HepG2 (cell line): ENCODE results near the gene THAP10. TPM values are rescaled to one million over a fixed set of nuclear protein-coding genes. Genes with fewer than 3 reads are reported as not detected.
"Not testable (repeated sequence)": the region's sequence is repeated elsewhere in the genome, so short reads cannot be mapped to it uniquely, and the experiment has no call there.

ENCODE experiments used
- ATAC-seq: fragments of 200-7000 bp; cut with Tn5 transposase; 3 replicates; pipeline ENCODE4 v1.9.1; 2020; ENCODE audit warnings: mild to moderate bottlenecking, moderate library complexity
- BruUV-seq: library from RNA; stranded (reverse); fragments of 400-500 nt; replicated peaks from 2 replicates; lab custom pipeline; 2021; lab: Mats Ljungman, UMichigan
- CTCF ChIA-PET: fragments of 300-600 bp; formaldehyde crosslinking; extraction: SDS; loops from one replicate; lab custom pipeline; 2021; ENCODE audit warnings: low total read pairs, inconsistent platforms, low intra/inter-chr PET ratio; lab: Yijun Ruan, JAX
- POLR2A ChIA-PET: fragments of 350-600 bp; sonication (Branson Sonifier 250); formaldehyde crosslinking; loops from one replicate; lab custom pipeline; 2020; ENCODE audit warnings: antibody characterized with exemption, inconsistent platforms; lab: Yijun Ruan, JAX
- DNase-seq: peaks from one replicate; pipeline ENCODE4 v3.0.0-alpha.2; 2015; ENCODE audit warnings: low spot score
- FAIRE-seq: peaks from 3 replicates; lab custom pipeline; 2011; peaks lifted over from hg19 to GRCh38; lab: Jason Lieb, UNC
- H2AFZ ChIP-seq: one replicate; pipeline ENCODE4 v1.6.1; 2011; ENCODE audit warnings: low read length, inconsistent platforms
- H3K27ac ChIP-seq: fragments of 300-600 bp; 3 replicates; pipeline ENCODE4 v1.8.0; 2011; ENCODE audit warnings: mixed run types, mild to moderate bottlenecking, mixed read lengths, low read length, inconsistent platforms; ENCODE audit not compliant: insufficient read depth; ENCODE audit errors: extremely low read length
- H3K27me3 ChIP-seq, 2 experiments: fragments of 200-600 bp in 1 of 2; 2 replicates in 1 of 2; 3 replicates in 1 of 2; pipeline versions ENCODE4 v1.6.0 to v1.8.0; 2011; ENCODE audit warnings: low read length in 2 of 2, mild to moderate bottlenecking in 2 of 2, moderate library complexity in 2 of 2, inconsistent platforms in 1 of 2; ENCODE audit not compliant: insufficient read depth in 2 of 2, control insufficient read depth in 1 of 2
- H3K36me3 ChIP-seq, 2 experiments: fragments of 200-600 bp in 1 of 2; replicated peaks in 1 of 2; 2 replicates in 1 of 2; 3 replicates in 1 of 2; pipeline versions ENCODE4 v1.5.1 to v1.8.0; 2011; ENCODE audit warnings: low read length in 2 of 2, inconsistent platforms in 1 of 2; ENCODE audit not compliant: insufficient read depth in 2 of 2, control insufficient read depth in 1 of 2
- H3K4me1 ChIP-seq: 2 replicates; pipeline ENCODE4 v1.5.1; 2012; ENCODE audit warnings: low read length, inconsistent platforms; ENCODE audit not compliant: insufficient read depth
- H3K4me2 ChIP-seq: 2 replicates; pipeline ENCODE4 v1.6.0; 2011; ENCODE audit warnings: low read depth, low read length, inconsistent platforms
- H3K4me3 ChIP-seq, 3 experiments: fragments of 200-600 bp in 1 of 3; sonication (generic), shearing (Covaris generic) in 1 of 3; replicated peaks in 1 of 3; 2 replicates each; pipeline ENCODE4 v1.5.1; 2011 to 2016; ENCODE audit warnings: low read length in 3 of 3, inconsistent platforms in 2 of 3, low read depth in 2 of 3, mild to moderate bottlenecking in 2 of 3, control low read depth in 1 of 3, mixed read lengths in 1 of 3; ENCODE audit not compliant: insufficient read depth in 1 of 3
- H3K79me2 ChIP-seq: one replicate; pipeline ENCODE4 v1.6.1; 2011; ENCODE audit warnings: low read length, inconsistent platforms; ENCODE audit not compliant: insufficient read depth
- H3K9ac ChIP-seq: 2 replicates; pipeline ENCODE4 v1.6.0; 2011; ENCODE audit warnings: mild to moderate bottlenecking, low read depth, low read length, inconsistent platforms; ENCODE audit not compliant: insufficient read depth
- H3K9me3 ChIP-seq: 2 replicates; pipeline ENCODE4 v1.5.1; 2012; ENCODE audit warnings: mild to moderate bottlenecking, low read length
- H4K20me1 ChIP-seq: 2 replicates; pipeline ENCODE4 v1.6.0; 2011; ENCODE audit warnings: inconsistent platforms, mild to moderate bottlenecking, low read length, moderate library complexity; ENCODE audit not compliant: insufficient read depth
- CCDC6 ChIP-seq: sonication (generic); formaldehyde crosslinking; IDR thresholded peaks from 2 replicates; pipeline ENCODE4 v1.8.1; 2022; ENCODE audit warnings: mild to moderate bottlenecking, missing genetic modification reagents, moderate library complexity
- FOXO1 ChIP-seq: sonication (generic); formaldehyde crosslinking; IDR thresholded peaks from 2 replicates; pipeline ENCODE4 v1.4.0; 2020; ENCODE audit warnings: missing genetic modification reagents
- KLF13 ChIP-seq: sonication (generic); formaldehyde crosslinking; IDR thresholded peaks from 2 replicates; pipeline ENCODE4 v1.4.0; 2020; ENCODE audit warnings: mild to moderate bottlenecking, missing genetic modification reagents
- NAIF1 ChIP-seq: sonication (generic); formaldehyde crosslinking; IDR thresholded peaks from 2 replicates; pipeline ENCODE4 v1.5.0; 2020; ENCODE audit warnings: mild to moderate bottlenecking, missing genetic modification reagents, borderline replicate concordance
- NR0B2 ChIP-seq: sonication (generic); formaldehyde crosslinking; IDR thresholded peaks from 2 replicates; pipeline ENCODE4 v1.4.0; 2020; ENCODE audit warnings: mild to moderate bottlenecking, missing genetic modification reagents
- THAP9 ChIP-seq: sonication (generic); formaldehyde crosslinking; IDR thresholded peaks from 2 replicates; pipeline ENCODE4; 2020; ENCODE audit warnings: missing genetic modification reagents, mild to moderate bottlenecking, borderline replicate concordance
- ZBTB7B ChIP-seq: sonication (generic); formaldehyde crosslinking; IDR thresholded peaks from 2 replicates; pipeline ENCODE4 v1.4.0; 2020; ENCODE audit warnings: missing genetic modification reagents
- ZNF12 ChIP-seq: sonication (generic); formaldehyde crosslinking; IDR thresholded peaks from 2 replicates; pipeline ENCODE4 v1.5.0; 2020; ENCODE audit warnings: missing genetic modification reagents
- ZNF329 ChIP-seq: sonication (generic); formaldehyde crosslinking; IDR thresholded peaks from 2 replicates; pipeline ENCODE4 v1.9.0; 2021; ENCODE audit warnings: low read depth, mild to moderate bottlenecking, missing genetic modification reagents
- ZNF589 ChIP-seq: sonication (generic); formaldehyde crosslinking; conservative IDR thresholded peaks from 2 replicates; pipeline ENCODE4 v1.8.0; 2022; ENCODE audit warnings: mild to moderate bottlenecking, moderate library complexity, missing genetic modification reagents
- ZNF766 ChIP-seq: sonication (generic); formaldehyde crosslinking; IDR thresholded peaks from 2 replicates; pipeline ENCODE4 v1.5.0; 2020; ENCODE audit warnings: missing genetic modification reagents, borderline replicate concordance
- ZNF883 ChIP-seq: sonication (generic); formaldehyde crosslinking; IDR thresholded peaks from 2 replicates; pipeline ENCODE4 v1.5.1; 2020; ENCODE audit warnings: mild to moderate bottlenecking, missing genetic modification reagents; ENCODE audit errors: not compliant biosample characterization
- ZNF891 ChIP-seq: sonication (generic); formaldehyde crosslinking; IDR thresholded peaks from 2 replicates; pipeline ENCODE4 v1.5.0; 2020; ENCODE audit warnings: mild to moderate bottlenecking, missing genetic modification reagents
- WGBS: methylation state at CpG from one replicate; pipeline ENCODE4 v1.1.6; 2017; ENCODE audit warnings: low lambda C conversion rate; 5-methylcytosine and 5-hydroxymethylcytosine counted together
- in situ Hi-C: cut with HindIII; loops from 2 replicates; pipeline ENCODE4 v1.10.0; 2017; ENCODE audit warnings: low pct_unique_long_range_greater_than_20kb; ENCODE audit not compliant: extremely low pct_ligation_motif_present
- intact Hi-C: fragments of 100-400 bp; cut with micrococcal nuclease; formaldehyde crosslinking; loops from one replicate; pipeline ENCODE4 v1.10.0; 2022; ENCODE audit not compliant: unreplicated experiment
- polyA plus RNA-seq, 8 experiments: library from polyadenylated mRNA; depleted of rRNA in 3 of 8; stranded (reverse) in 7 of 8; unstranded in 1 of 8; fragments of >200 nt; fragmentation: Illumina TruSeq in 4 of 8; extraction: Trizol in 4 of 8; gene quantifications; 2 replicates each; pipeline versions ENCODE4 v1.2.1 to v1.2.3, GENCODE V29; 2011 to 2016; ENCODE audit warnings: low read depth in 4 of 8, missing spikeins in 1 of 8, mixed read lengths in 1 of 8; ENCODE audit not compliant: insufficient read depth in 1 of 8
- total RNA-seq, 5 experiments: library from RNA; depleted of rRNA; stranded (reverse); fragments of >200 nt; fragmentation: Illumina TruSeq; extraction: Trizol; gene quantifications; 2 replicates each; pipeline ENCODE4 v1.2.3, GENCODE V29; 2016; ENCODE audit warnings: low read depth in 1 of 5

THAP10 gene
- total and polyA plus RNA-seq, 2 of the 13 experiments (the other 11 are each of a cell fraction or from before 2014, with no cell fraction given) = 0.64 to 0.69 TPM

- TF ChIP-seq ZNF891 (CRISPR knock-in tag) = 0 out of 2 replicates have a peak, but pooled peaks have one; percentile 17
- intact Hi-C loops, H3K79me2 ChIP-seq, FAIRE-seq, H3K9ac ChIP-seq, H3K9me3 ChIP-seq, in situ Hi-C loops, ATAC-seq, H3K27ac ChIP-seq, H4K20me1 ChIP-seq, BruUV-seq, H3K27me3 ChIP-seq, CTCF ChIA-PET, DNase-seq, H3K36me3 ChIP-seq: not testable (repeated sequence)
- POLR2A ChIA-PET = interaction anchor here (1.3 to 2.1 kb wide), 3 partner anchors 11 to 25 kb away, joined by 3 to 11 read pairs (median 4); no protein-coding TSS in a partner anchor
- H2AFZ ChIP-seq = peak overlapping the region; percentile 61
- peak overlapping the region in 2 of 3 experiments; percentile 26 to 50; a peak in 3 of 6 replicates for H3K4me3 ChIP-seq
- WGBS = 75% methylated on average over 5 of the region's 9 CpGs
- H3K4me1 ChIP-seq = peaks cover 29% of the 10 kb centered on the region
- peak overlapping the region; percentile 71 for H3K4me2 ChIP-seq
Measured at GRCh38 chr15:70858614-70859321, 33.5 kb downstream of the THAP10 start.

GRCh38 chr15:70857562-70858285 is 34.5 kb downstream of the THAP10 start:
- no peak for FAIRE-seq
- TF ChIP-seq NR0B2 (CRISPR knock-in tag) = no peak
- no peak for TF ChIP-seq ZNF766 (CRISPR knock-in tag)
- no peak for TF ChIP-seq FOXO1
- no peak for TF ChIP-seq ZBTB7B (CRISPR knock-in tag)
- no peak for TF ChIP-seq CCDC6 (CRISPR knock-in tag)
- TF ChIP-seq KLF13 (CRISPR knock-in tag) = no peak
- TF ChIP-seq ZNF329 (CRISPR knock-in tag) = no peak
- no peak for TF ChIP-seq THAP9
- TF ChIP-seq ZNF883 (CRISPR knock-in tag) = no peak
- TF ChIP-seq ZNF589 (CRISPR knock-in tag) = no peak
- TF ChIP-seq NAIF1 (CRISPR knock-in tag) = no peak
- TF ChIP-seq ZNF12 (CRISPR knock-in tag) = no peak

More at GRCh38 chr15:70857562-70858285, 34.5 kb downstream of the THAP10 start:
- no peaks in the 10 kb centered on the region for H3K79me2 ChIP-seq
- ChIA-PET POLR2A (interaction anchor here (0.8 to 6.3 kb wide), 5 partner anchors 12 to 34 kb away, joined by 3 to 69 read pairs (median 5); no protein-coding TSS in a partner anchor), CTCF (no interaction called here)
- no peak overlapping the region for H3K27ac ChIP-seq
- intact Hi-C loops (no loop called here), in situ Hi-C loops (no loop called here)
- H4K20me1 ChIP-seq = no peaks in the 10 kb centered on the region
- H3K9ac ChIP-seq = no peak overlapping the region
- no peak overlapping the region for H2AFZ ChIP-seq
- DNase-seq (no peak), ATAC-seq (no peak)
- peaks cover 27% of the 10 kb centered on the region for H3K4me1 ChIP-seq
- H3K4me2 ChIP-seq = no peak overlapping the region
- peaks cover 0 to 14% of the 10 kb centered on the region in 2 experiments; a peak in 4 of 5 replicates for H3K27me3 ChIP-seq
- H3K4me3 ChIP-seq = no peak overlapping the region
- no peaks in the 10 kb centered on the region for H3K36me3 ChIP-seq
- no peaks in the 10 kb centered on the region for H3K9me3 ChIP-seq
- no TSS peak for BruUV-seq
- 54% methylated on average over 3 of the region's 3 CpGs for WGBS
